ENCODE results near the gene BLM. TPM values are rescaled to one million over a fixed set of nuclear protein-coding genes. Genes with fewer than 3 reads are reported as not detected.

BLM gene
- total and polyA plus RNA-seq, 2 of the 8 experiments (the other 6 are each of a cell fraction or from before 2014, with no cell fraction given) = 15.2 to 46.7 TPM

GRCh38 chr15:90677807-90678790 lies 39.0 kb upstream of the BLM start (continued):
- TF ChIP-seq CHD7 (IDR thresholded peaks at IDR 0.05; ENCODE audit: insufficient replicate concordance, low read length) (no peak), KDM4A (IDR thresholded peaks at IDR 0.05; ENCODE audit: low read depth, low read length, severe bottlenecking) (no peak), TBP (IDR thresholded peaks at IDR 0.05; ENCODE audit: low read depth, low read length) (no peak)

Data from H1 (cell line).